ENCODE measurements around the gene SMAD3.

GRCh38 chr15:67048281-67049279 is 16.8 kb upstream of the SMAD3 start:
- no peak for TF ChIP-seq CTCF (IDR thresholded peaks at IDR 0.05)
- TF ChIP-seq EZH2 (IDR thresholded peaks at IDR 0.05), result no peak
- TF ChIP-seq EZH2phosphoT487 (IDR thresholded peaks at IDR 0.05), result no peak
